ENCODE results near the gene CPXM1.

Gene CPXM1

DNA sequence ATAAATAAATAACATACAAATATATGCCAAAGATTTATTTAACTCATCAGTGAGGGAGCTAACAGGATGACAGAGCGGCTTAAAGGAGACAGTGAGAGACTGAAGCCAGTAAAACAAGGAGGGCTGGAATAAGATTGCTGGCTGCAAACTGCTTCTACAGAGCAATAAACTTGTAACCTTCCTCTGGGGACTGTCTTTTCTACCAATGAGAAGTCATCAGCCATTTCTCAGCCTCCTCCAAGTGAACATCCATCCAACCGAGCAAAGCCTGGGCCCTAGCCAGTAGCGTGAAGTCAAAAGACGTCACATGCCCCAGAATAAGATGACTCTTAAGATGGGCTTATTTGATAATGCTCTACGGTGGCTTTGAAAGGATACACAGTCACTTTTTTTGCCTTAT lies 42.5 kb downstream of the CPXM1 start:
- H3K27ac ChIP-seq: no peak overlapping the region
- peaks cover 42% of the 10 kb centered on the region for H3K4me1 ChIP-seq
- H3K9ac ChIP-seq: no peak overlapping the region
- H3K4me3 ChIP-seq: no peak overlapping the region
- no peaks in the 10 kb centered on the region for H3K9me3 ChIP-seq
- no peak for TF ChIP-seq Cebpa-rat (IDR thresholded peaks at IDR 0.05)
- peaks cover 22% of the 10 kb centered on the region for H3K27me3 ChIP-seq
- H3K36me3 ChIP-seq: no peaks in the 10 kb centered on the region
- H3K4me2 ChIP-seq: no peak overlapping the region
- peaks cover 22% of the 10 kb centered on the region for H4K20me1 ChIP-seq

GRCh38 chr20:2757001-2757400 lies 43.4 kb downstream of the CPXM1 start:
- H3K27me3 ChIP-seq: peaks cover 31% of the 10 kb centered on the region
- H3K36me3 ChIP-seq: no peaks in the 10 kb centered on the region
- H3K9ac ChIP-seq: no peak overlapping the region
- peaks cover 51% of the 10 kb centered on the region for H3K4me1 ChIP-seq
- no peak overlapping the region for H3K4me2 ChIP-seq
- no peak overlapping the region for H3K27ac ChIP-seq
- no peaks in the 10 kb centered on the region for H3K9me3 ChIP-seq
- H4K20me1 ChIP-seq: peaks cover 31% of the 10 kb centered on the region
- H3K4me3 ChIP-seq: no peak overlapping the region
- no peak for TF ChIP-seq Cebpa-rat (IDR thresholded peaks at IDR 0.05)

DNA sequence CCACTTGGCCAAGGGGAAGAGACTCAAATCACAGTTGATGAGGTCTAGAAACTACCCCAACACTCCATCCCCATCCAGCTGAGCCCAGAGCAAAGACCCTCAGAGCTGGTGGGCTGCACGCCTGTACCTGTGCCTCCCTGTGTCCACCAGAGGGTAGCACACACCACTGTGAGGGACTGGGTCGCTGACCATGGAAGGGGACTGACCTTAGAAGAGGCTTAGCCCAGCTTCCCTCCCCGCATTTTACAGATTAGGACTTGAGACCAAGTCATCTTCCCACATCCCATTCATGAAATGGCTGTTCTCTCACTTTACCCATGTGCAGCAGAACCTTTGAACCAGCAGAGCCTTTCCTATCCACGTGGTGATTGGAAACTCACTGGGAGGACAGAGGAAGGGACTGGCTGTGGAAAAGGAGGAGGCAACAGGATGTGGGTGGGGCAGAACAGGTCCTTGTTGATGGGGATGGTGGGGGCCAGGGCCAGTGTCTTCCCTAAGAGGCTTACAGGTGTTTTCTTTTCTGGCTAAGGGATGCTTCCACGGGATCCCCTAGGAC lies 44.3 kb downstream of the CPXM1 start:
- no peak overlapping the region for H3K9ac ChIP-seq
- peaks cover 59% of the 10 kb centered on the region for H3K4me1 ChIP-seq
- H3K4me3 ChIP-seq: no peak overlapping the region
- no peaks in the 10 kb centered on the region for H3K9me3 ChIP-seq
- no peak overlapping the region for H3K27ac ChIP-seq
- peaks cover 40% of the 10 kb centered on the region for H3K27me3 ChIP-seq
- peaks cover 40% of the 10 kb centered on the region for H4K20me1 ChIP-seq
- H3K36me3 ChIP-seq: no peaks in the 10 kb centered on the region
- H3K4me2 ChIP-seq: no peak overlapping the region
- no peak for TF ChIP-seq Cebpa-rat (IDR thresholded peaks at IDR 0.05)

GRCh38 chr20:2755451-2756055 lies 44.9 kb downstream of the CPXM1 start:
- Histone ChIP-seq H3K4me1 (peaks cover 53% of the 10 kb centered on the region), H4K20me1 (peaks cover 46% of the 10 kb centered on the region), H3K4me3 (no peak overlapping the region), H3K36me3 (no peaks in the 10 kb centered on the region), H3K9ac (no peak overlapping the region), H3K4me2 (no peak overlapping the region), H3K27ac (no peak overlapping the region), H3K9me3 (no peaks in the 10 kb centered on the region), H3K27me3 (peaks cover 46% of the 10 kb centered on the region)
- TF ChIP-seq Cebpa-rat (IDR thresholded peaks at IDR 0.05): no peak

GRCh38 chr20:2754424-2754823 lies 46.0 kb downstream of the CPXM1 start:
- Histone ChIP-seq H3K27ac (no peak overlapping the region), H4K20me1 (peaks cover 48% of the 10 kb centered on the region), H3K36me3 (no peaks in the 10 kb centered on the region), H3K4me2 (no peak overlapping the region), H3K9me3 (no peaks in the 10 kb centered on the region), H3K4me3 (no peak overlapping the region), H3K27me3 (peaks cover 57% of the 10 kb centered on the region), H3K9ac (no peak overlapping the region), H3K4me1 (peaks cover 42% of the 10 kb centered on the region)
- no peak for TF ChIP-seq Cebpa-rat (IDR thresholded peaks at IDR 0.05)

DNA sequence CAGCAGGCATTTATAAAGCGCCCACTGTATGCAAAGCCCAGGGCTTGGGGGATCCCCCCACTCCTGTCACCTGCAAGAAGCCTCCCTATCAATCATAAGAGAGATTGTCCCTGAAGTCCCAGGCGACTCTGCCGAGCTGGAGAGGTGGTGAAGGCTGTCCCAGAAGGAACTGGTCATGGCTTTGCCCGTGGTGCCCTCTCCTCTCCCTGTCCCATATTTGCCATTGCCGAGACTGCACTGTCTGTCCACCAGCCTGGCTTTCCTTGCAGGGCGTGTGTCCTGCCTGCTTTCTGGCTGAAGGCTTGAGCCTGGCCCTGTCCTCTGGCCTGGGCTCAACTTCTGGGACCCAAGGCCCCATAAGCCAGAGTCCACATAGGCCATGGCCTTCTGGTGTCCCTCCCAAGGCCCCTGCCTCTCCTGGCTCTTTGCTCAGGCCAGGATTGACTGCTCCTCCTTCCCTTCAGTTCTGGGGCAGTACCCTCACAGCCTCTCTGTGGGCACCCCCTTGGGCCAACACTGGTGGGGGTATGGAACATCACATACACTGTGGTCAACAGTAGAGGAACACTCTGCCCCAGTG lies 46.9 kb downstream of the CPXM1 start:
- no peak overlapping the region for H3K27ac ChIP-seq
- H3K4me1 ChIP-seq: peaks cover 33% of the 10 kb centered on the region
- no peak overlapping the region for H3K9ac ChIP-seq
- no peaks in the 10 kb centered on the region for H3K36me3 ChIP-seq
- peak overlapping the region; percentile 79; the same call in 1 of the 2 replicates for H3K4me2 ChIP-seq
- H4K20me1 ChIP-seq: peaks cover 48% of the 10 kb centered on the region
- peaks cover 64% of the 10 kb centered on the region for H3K27me3 ChIP-seq
- no peak overlapping the region for H3K4me3 ChIP-seq
- no peak for TF ChIP-seq Cebpa-rat (IDR thresholded peaks at IDR 0.05)
- no peaks in the 10 kb centered on the region for H3K9me3 ChIP-seq

DNA sequence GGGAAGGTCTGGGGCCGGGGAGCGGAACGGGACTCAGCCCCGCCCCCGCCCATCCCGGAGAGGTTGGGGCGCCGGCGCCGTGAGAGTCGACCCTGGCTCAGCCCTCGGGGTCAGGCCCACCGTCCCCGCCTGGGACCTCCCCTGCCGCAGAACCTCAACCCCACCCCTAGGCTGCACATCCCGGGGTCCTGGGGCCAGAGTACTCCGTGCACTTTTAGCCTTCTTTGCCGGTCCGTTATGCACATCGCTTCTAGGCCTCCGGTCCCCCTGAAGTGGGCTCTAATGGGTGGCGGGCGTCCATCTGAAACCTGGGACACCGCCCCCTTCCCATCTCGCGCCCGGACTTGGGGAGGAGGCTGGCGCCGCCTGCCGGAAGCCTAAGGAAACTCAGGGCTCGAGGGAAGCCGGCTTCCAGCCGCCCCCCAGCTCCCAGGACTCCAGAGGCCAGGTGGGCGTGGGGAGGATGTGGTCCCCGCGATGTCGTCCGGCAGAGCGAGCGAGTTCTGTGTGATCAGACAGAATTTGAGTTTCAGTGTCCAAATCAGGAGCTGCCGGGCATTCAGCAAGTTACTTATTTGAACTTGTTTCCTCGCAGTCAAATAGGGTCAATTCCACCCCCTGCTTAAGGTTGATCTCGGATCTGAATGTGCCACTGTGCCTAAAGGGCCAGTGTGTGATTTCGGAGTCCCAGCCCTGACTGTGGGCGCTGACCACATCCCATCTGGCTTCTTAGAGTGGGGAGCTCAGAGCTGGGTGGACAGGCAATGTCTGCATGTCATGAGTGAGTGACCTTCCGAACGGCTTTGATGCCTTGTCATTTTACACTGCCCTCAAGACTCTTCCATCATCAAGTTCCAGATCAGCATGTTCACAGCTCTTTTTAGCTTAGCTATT lies 47.6 kb downstream of the CPXM1 start:
- peak overlapping the region; percentile 20; the same call in 1 of the 2 replicates for H3K9ac ChIP-seq
- peak overlapping the region; percentile 61 for H3K4me3 ChIP-seq
- peak overlapping the region; percentile 79 for H3K4me2 ChIP-seq
- H3K36me3 ChIP-seq: no peaks in the 10 kb centered on the region
- peaks cover 48% of the 10 kb centered on the region for H4K20me1 ChIP-seq
- H3K27me3 ChIP-seq: peaks cover 69% of the 10 kb centered on the region
- H3K27ac ChIP-seq: no peak overlapping the region
- no peaks in the 10 kb centered on the region for H3K9me3 ChIP-seq
- H3K4me1 ChIP-seq: peaks cover 26% of the 10 kb centered on the region
- no peak for TF ChIP-seq Cebpa-rat (IDR thresholded peaks at IDR 0.05)

DNA sequence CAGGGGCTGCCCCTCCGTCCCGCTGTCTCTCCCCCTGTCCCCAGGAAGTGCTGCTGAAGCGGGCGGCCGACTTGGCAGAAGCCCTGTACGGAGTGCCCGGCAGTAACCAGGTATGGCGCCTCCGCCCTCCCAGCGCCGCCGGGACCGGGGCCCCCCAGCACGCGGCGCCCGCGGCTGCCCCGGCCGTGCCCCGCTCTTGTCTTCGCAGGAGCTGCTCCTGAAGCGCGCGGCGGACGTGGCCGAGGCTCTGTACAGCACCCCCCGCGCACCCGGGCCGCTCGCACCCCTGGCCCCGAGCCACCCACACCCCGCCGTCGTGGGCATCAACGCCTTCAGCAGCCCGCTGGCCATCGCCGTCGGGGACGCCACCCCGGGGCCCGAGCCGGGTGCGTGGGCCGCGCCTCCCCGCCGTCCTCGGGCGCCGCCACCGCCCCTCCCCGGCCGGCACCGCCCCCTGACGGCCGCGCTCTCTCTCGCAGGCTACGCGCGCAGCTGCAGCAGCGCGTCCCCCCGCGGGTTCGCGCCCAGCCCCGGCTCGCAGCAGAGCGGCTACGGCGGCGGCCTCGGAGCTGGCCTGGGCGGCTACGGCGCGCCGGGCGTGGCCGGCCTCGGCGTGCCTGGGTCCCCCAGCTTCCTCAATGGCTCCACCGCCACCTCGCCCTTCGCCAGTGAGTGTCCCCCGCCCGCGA lies 48.4 kb downstream of the CPXM1 start:
- peak overlapping the region; percentile 61 for H3K4me3 ChIP-seq
- H3K27me3 ChIP-seq: peaks cover 69% of the 10 kb centered on the region

GRCh38 chr20:2751347-2751877 lies 49.0 kb downstream of the CPXM1 start:
- no peaks in the 10 kb centered on the region for H3K9me3 ChIP-seq
- H3K4me3 ChIP-seq: peak overlapping the region; percentile 61
- no peaks in the 10 kb centered on the region for H3K36me3 ChIP-seq
- TF ChIP-seq Cebpa-rat (IDR thresholded peaks at IDR 0.05): no peak
- peak overlapping the region; percentile 79 for H3K4me2 ChIP-seq
- peaks cover 69% of the 10 kb centered on the region for H3K27me3 ChIP-seq
- no peak overlapping the region for H3K9ac ChIP-seq
- peaks cover 48% of the 10 kb centered on the region for H4K20me1 ChIP-seq
- H3K27ac ChIP-seq: no peak overlapping the region
- peaks cover 24% of the 10 kb centered on the region for H3K4me1 ChIP-seq

More for the DNA sequence above, 48.4 kb downstream of the CPXM1 start:
- Histone ChIP-seq H3K4me1 (peaks cover 24% of the 10 kb centered on the region), H3K36me3 (no peaks in the 10 kb centered on the region), H3K4me2 (peak overlapping the region; percentile 79), H3K9me3 (no peaks in the 10 kb centered on the region), H3K27ac (no peak overlapping the region), H4K20me1 (peaks cover 48% of the 10 kb centered on the region), H3K9ac (no peak overlapping the region)
- no peak for TF ChIP-seq Cebpa-rat (IDR thresholded peaks at IDR 0.05)

All from BLaER1 (cell line).